ENCODE results near the gene ARRDC4. TPM values are rescaled to one million over a fixed set of nuclear protein-coding genes. Genes with fewer than 3 reads are reported as not detected.

The ARRDC4 gene
- total and polyA plus RNA-seq, 2 experiments from 2014 or later, result 15.5 to 31.6 TPM

GRCh38 chr15:98002419-98002818 lies 41.9 kb downstream of the ARRDC4 start:
- Histone ChIP-seq H3K9ac (no peak overlapping the region), H3K79me2 (ENCODE audit: insufficient read depth) (no peaks in the 10 kb centered on the region), H3K36me3 (ENCODE audit: low read depth) (no peaks in the 10 kb centered on the region), H3K4me3 (no peak overlapping the region), H3F3A (ENCODE audit: insufficient read depth) (no peaks in the 10 kb centered on the region), H3K9me2 (ENCODE audit: insufficient read depth) (no peaks in the 10 kb centered on the region), H3K4me1 (ENCODE audit: insufficient read depth) (no peaks in the 10 kb centered on the region), H3K27me3 (replicated peaks; ENCODE audit: insufficient read depth) (no peaks in the 10 kb centered on the region), H3K27ac (no peak overlapping the region), H3K4me2 (ENCODE audit: unreplicated experiment) (no peak overlapping the region), H2AFZ (no peak overlapping the region), H3K9me3 (ENCODE audit: low read depth) (no peaks in the 10 kb centered on the region), H4K20me1 (ENCODE audit: insufficient read depth) (no peaks in the 10 kb centered on the region)
- WGBS, 2 experiments (ENCODE audit: low coverage in 1 of 2, low lambda C conversion rate in 2 of 2, missing lambda C conversion rate in 2 of 2), result 84 to 92% methylated on average over 3 of the region's 3 CpGs
- DNase-seq, result no peak
- in situ Hi-C loops (cut with MboI), result no loop called here
- TF ChIP-seq EZH2phosphoT487 (IDR thresholded peaks at IDR 0.05; ENCODE audit: insufficient read depth, low read depth) (no peak), EZH2 (IDR thresholded peaks at IDR 0.05; ENCODE audit: insufficient read depth, poor library complexity, severe bottlenecking) (no peak)

- Histone ChIP-seq H2AFZ (no peak overlapping the region), H3K4me3 (no peak overlapping the region), H3F3A (ENCODE audit: insufficient read depth) (no peaks in the 10 kb centered on the region), H3K4me1 (ENCODE audit: insufficient read depth) (no peaks in the 10 kb centered on the region), H3K9me3 (ENCODE audit: low read depth) (no peaks in the 10 kb centered on the region), H3K36me3 (ENCODE audit: low read depth) (no peaks in the 10 kb centered on the region), H3K9ac (no peak overlapping the region), H4K20me1 (ENCODE audit: insufficient read depth) (no peaks in the 10 kb centered on the region), H3K9me2 (ENCODE audit: insufficient read depth) (no peaks in the 10 kb centered on the region), H3K79me2 (ENCODE audit: insufficient read depth) (no peaks in the 10 kb centered on the region), H3K4me2 (ENCODE audit: unreplicated experiment) (no peak overlapping the region), H3K27me3 (replicated peaks; ENCODE audit: insufficient read depth) (no peaks in the 10 kb centered on the region), H3K27ac (no peak overlapping the region)
- WGBS, 2 experiments (ENCODE audit: low coverage in 1 of 2, low lambda C conversion rate in 2 of 2, missing lambda C conversion rate in 2 of 2), result 71 to 84% methylated on average over 4 of the region's 4 CpGs
- in situ Hi-C loops (cut with MboI), result no loop called here
- TF ChIP-seq EZH2 (IDR thresholded peaks at IDR 0.05; ENCODE audit: insufficient read depth, poor library complexity, severe bottlenecking) (no peak), EZH2phosphoT487 (IDR thresholded peaks at IDR 0.05; ENCODE audit: insufficient read depth, low read depth) (no peak)
- DNase-seq, result no peak
Observed at GRCh38 chr15:98002866-98003265, 42.4 kb downstream of the ARRDC4 start.

GRCh38 chr15:98003518-98003917 lies 43.0 kb downstream of the ARRDC4 start:
- Histone ChIP-seq H3K4me2 (ENCODE audit: unreplicated experiment) (no peak overlapping the region), H3K9ac (no peak overlapping the region)
- in situ Hi-C loops (cut with MboI), result no loop called here

GRCh38 chr15:98003996-98004395 lies 43.5 kb downstream of the ARRDC4 start:
- Histone ChIP-seq H3K79me2 (ENCODE audit: insufficient read depth) (no peaks in the 10 kb centered on the region), H3F3A (ENCODE audit: insufficient read depth) (no peaks in the 10 kb centered on the region), H3K4me1 (ENCODE audit: insufficient read depth) (no peaks in the 10 kb centered on the region), H3K27ac (no peak overlapping the region), H3K9me2 (ENCODE audit: insufficient read depth) (no peaks in the 10 kb centered on the region), H3K4me3 (no peak overlapping the region), H3K27me3 (replicated peaks; ENCODE audit: insufficient read depth) (no peaks in the 10 kb centered on the region), H3K4me2 (ENCODE audit: unreplicated experiment) (no peak overlapping the region), H2AFZ (no peak overlapping the region), H3K9ac (no peak overlapping the region), H3K36me3 (ENCODE audit: low read depth) (no peaks in the 10 kb centered on the region), H3K9me3 (ENCODE audit: low read depth) (no peaks in the 10 kb centered on the region), H4K20me1 (ENCODE audit: insufficient read depth) (no peaks in the 10 kb centered on the region)
- 12 to 16% methylated on average over 3 of the region's 3 CpGs for WGBS, 2 experiments (ENCODE audit: low coverage in 1 of 2, low lambda C conversion rate in 2 of 2, missing lambda C conversion rate in 2 of 2)
- in situ Hi-C loops (cut with MboI), result no loop called here
- DNase-seq, result no peak
- no peak for TF ChIP-seq EZH2phosphoT487 (IDR thresholded peaks at IDR 0.05; ENCODE audit: insufficient read depth, low read depth)
- no peak for TF ChIP-seq EZH2 (IDR thresholded peaks at IDR 0.05; ENCODE audit: insufficient read depth, poor library complexity, severe bottlenecking)

More at GRCh38 chr15:98003518-98003917, 43.0 kb downstream of the ARRDC4 start:
- H3K36me3 ChIP-seq (ENCODE audit: low read depth), result no peaks in the 10 kb centered on the region
- H3K4me3 ChIP-seq, result no peak overlapping the region
- no peaks in the 10 kb centered on the region for H3K79me2 ChIP-seq (ENCODE audit: insufficient read depth)
- H3K9me2 ChIP-seq (ENCODE audit: insufficient read depth), result no peaks in the 10 kb centered on the region
- H3K4me1 ChIP-seq (ENCODE audit: insufficient read depth), result no peaks in the 10 kb centered on the region
- no peak overlapping the region for H2AFZ ChIP-seq
- no peak for TF ChIP-seq EZH2 (IDR thresholded peaks at IDR 0.05; ENCODE audit: insufficient read depth, poor library complexity, severe bottlenecking)
- TF ChIP-seq EZH2phosphoT487 (IDR thresholded peaks at IDR 0.05; ENCODE audit: insufficient read depth, low read depth), result no peak
- no peak overlapping the region for H3K27ac ChIP-seq
- WGBS, 2 experiments (ENCODE audit: low coverage in 1 of 2, low lambda C conversion rate in 2 of 2, missing lambda C conversion rate in 2 of 2), result 74 to 78% methylated on average over 5 of the region's 5 CpGs
- H4K20me1 ChIP-seq (ENCODE audit: insufficient read depth), result no peaks in the 10 kb centered on the region
- no peak for DNase-seq
- H3K27me3 ChIP-seq (replicated peaks; ENCODE audit: insufficient read depth), result no peaks in the 10 kb centered on the region
- H3F3A ChIP-seq (ENCODE audit: insufficient read depth), result no peaks in the 10 kb centered on the region
- no peaks in the 10 kb centered on the region for H3K9me3 ChIP-seq (ENCODE audit: low read depth)

GRCh38 chr15:98005659-98006058 lies 45.2 kb downstream of the ARRDC4 start:
- 60 to 63% methylated on average over 9 of the region's 9 CpGs for WGBS, 2 experiments (ENCODE audit: low coverage in 1 of 2, low lambda C conversion rate in 2 of 2, missing lambda C conversion rate in 2 of 2)
- H2AFZ ChIP-seq, result no peak overlapping the region
- no peak for DNase-seq
- H3K36me3 ChIP-seq (ENCODE audit: low read depth), result no peaks in the 10 kb centered on the region
- in situ Hi-C loops (cut with MboI), result no loop called here
- no peak overlapping the region for H3K9ac ChIP-seq
- no peaks in the 10 kb centered on the region for H3K9me3 ChIP-seq (ENCODE audit: low read depth)
- no peaks in the 10 kb centered on the region for H4K20me1 ChIP-seq (ENCODE audit: insufficient read depth)
- no peak overlapping the region for H3K4me3 ChIP-seq
- H3F3A ChIP-seq (ENCODE audit: insufficient read depth), result no peaks in the 10 kb centered on the region
- no peak overlapping the region for H3K4me2 ChIP-seq (ENCODE audit: unreplicated experiment)
- H3K79me2 ChIP-seq (ENCODE audit: insufficient read depth), result no peaks in the 10 kb centered on the region
- H3K9me2 ChIP-seq (ENCODE audit: insufficient read depth), result no peaks in the 10 kb centered on the region
- no peak for TF ChIP-seq EZH2phosphoT487 (IDR thresholded peaks at IDR 0.05; ENCODE audit: insufficient read depth, low read depth)
- TF ChIP-seq EZH2 (IDR thresholded peaks at IDR 0.05; ENCODE audit: insufficient read depth, poor library complexity, severe bottlenecking), result no peak
- H3K4me1 ChIP-seq (ENCODE audit: insufficient read depth), result no peaks in the 10 kb centered on the region
- H3K27ac ChIP-seq, result no peak overlapping the region
- no peaks in the 10 kb centered on the region for H3K27me3 ChIP-seq (replicated peaks; ENCODE audit: insufficient read depth)
